SK-N-SH (cell line): ENCODE measurements around the gene BPIFB1.

Experiments
- CHD2 ChIP-seq: fragments of 150-350 bp; IDR thresholded peaks from 2 replicates; pipeline ENCODE4 v1.6.1; 2018; ENCODE audit warnings: low read length; ENCODE audit not compliant: partially characterized antibody
- CTCF ChIP-seq: fragments of 200-600 bp; sonication (generic); IDR thresholded peaks from 2 replicates; pipeline ENCODE4 v1.6.1; 2017; ENCODE audit warnings: antibody characterized with exemption, mild to moderate bottlenecking, moderate library complexity
- EP300 ChIP-seq, 2 experiments: IDR thresholded peaks; 2 replicates each; pipeline versions ENCODE4 v1.4.0 to v1.6.1; 2012; ENCODE audit warnings: borderline replicate concordance in 1 of 2, low read depth in 1 of 2, low read length in 1 of 2
- EZH2phosphoT487 ChIP-seq: fragments of 200-600 bp; sonication (generic); IDR thresholded peaks from 2 replicates; pipeline ENCODE4 v1.6.1; 2017; ENCODE audit warnings: low read depth, mixed run types, mild to moderate bottlenecking, antibody characterized with exemption, moderate library complexity, borderline replicate concordance
- FOXM1 ChIP-seq: IDR thresholded peaks from 2 replicates; pipeline ENCODE4 v1.4.0; 2012; ENCODE audit warnings: low read depth, mild to moderate bottlenecking
- GABPA ChIP-seq: IDR thresholded peaks from 2 replicates; pipeline ENCODE4 v1.4.0; 2012; ENCODE audit warnings: low read depth, mild to moderate bottlenecking
- GATA2 ChIP-seq: sonication (generic); formaldehyde crosslinking; IDR thresholded peaks from 2 replicates; pipeline ENCODE4 v1.5.0; 2020; ENCODE audit warnings: mild to moderate bottlenecking, missing genetic modification reagents
- RAD21 ChIP-seq: IDR thresholded peaks from 2 replicates; pipeline ENCODE4 v1.6.1; 2012; ENCODE audit warnings: mild to moderate bottlenecking, low read length
- RFX5 ChIP-seq: IDR thresholded peaks from 2 replicates; pipeline ENCODE4 v1.6.1; 2012; ENCODE audit warnings: mild to moderate bottlenecking, improper control_type of control experiment, low read length
- SMC3 ChIP-seq: IDR thresholded peaks from 2 replicates; pipeline ENCODE4 v1.6.1; 2012; ENCODE audit warnings: low read depth, low read length, improper control_type of control experiment
- YY1 ChIP-seq: IDR thresholded peaks from 2 replicates; pipeline ENCODE4 v1.4.0; 2012; ENCODE audit warnings: low read depth, mild to moderate bottlenecking
- TF ChIP-seq, protein P1 (sequence below): IDR thresholded peaks from 2 replicates; pipeline ENCODE4 v1.6.1; 2012; ENCODE audit warnings: mild to moderate bottlenecking, low read depth, low read length, moderate library complexity

DNA sequence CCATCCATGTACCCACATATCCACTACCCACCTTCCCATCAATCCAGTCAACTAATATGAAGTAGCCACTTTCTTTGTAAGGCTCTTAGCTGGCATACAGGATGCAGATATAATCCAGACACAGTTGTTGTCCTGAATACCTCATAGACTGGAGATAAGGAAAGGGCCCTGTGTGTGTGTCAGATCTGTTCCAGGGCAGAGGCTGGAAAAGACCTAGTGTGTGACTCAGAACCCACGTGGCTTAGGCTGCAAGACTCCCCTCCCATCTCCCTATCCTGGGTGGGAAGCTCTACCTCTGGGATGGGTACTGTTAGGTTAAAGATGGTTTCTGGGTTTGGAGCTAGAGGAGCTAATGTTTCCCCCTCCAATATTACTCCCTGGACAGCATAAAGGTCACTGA, 43.6 kb upstream of the BPIFB1 start:
- TF ChIP-seq EP300 (IDR thresholded peaks at IDR 0.05; ENCODE audit: borderline replicate concordance in 1 of 2, low read depth in 1 of 2, low read length in 1 of 2) (no peak), YY1 (no peak), FOXM1 (no peak), CTCF (no peak), RFX5 (no peak), GABPA (no peak), EZH2phosphoT487 (no peak), GATA2 (no peak), RAD21 (no peak), CHD2 (no peak), SMC3 (no peak)
- TF ChIP-seq, protein P1, sequence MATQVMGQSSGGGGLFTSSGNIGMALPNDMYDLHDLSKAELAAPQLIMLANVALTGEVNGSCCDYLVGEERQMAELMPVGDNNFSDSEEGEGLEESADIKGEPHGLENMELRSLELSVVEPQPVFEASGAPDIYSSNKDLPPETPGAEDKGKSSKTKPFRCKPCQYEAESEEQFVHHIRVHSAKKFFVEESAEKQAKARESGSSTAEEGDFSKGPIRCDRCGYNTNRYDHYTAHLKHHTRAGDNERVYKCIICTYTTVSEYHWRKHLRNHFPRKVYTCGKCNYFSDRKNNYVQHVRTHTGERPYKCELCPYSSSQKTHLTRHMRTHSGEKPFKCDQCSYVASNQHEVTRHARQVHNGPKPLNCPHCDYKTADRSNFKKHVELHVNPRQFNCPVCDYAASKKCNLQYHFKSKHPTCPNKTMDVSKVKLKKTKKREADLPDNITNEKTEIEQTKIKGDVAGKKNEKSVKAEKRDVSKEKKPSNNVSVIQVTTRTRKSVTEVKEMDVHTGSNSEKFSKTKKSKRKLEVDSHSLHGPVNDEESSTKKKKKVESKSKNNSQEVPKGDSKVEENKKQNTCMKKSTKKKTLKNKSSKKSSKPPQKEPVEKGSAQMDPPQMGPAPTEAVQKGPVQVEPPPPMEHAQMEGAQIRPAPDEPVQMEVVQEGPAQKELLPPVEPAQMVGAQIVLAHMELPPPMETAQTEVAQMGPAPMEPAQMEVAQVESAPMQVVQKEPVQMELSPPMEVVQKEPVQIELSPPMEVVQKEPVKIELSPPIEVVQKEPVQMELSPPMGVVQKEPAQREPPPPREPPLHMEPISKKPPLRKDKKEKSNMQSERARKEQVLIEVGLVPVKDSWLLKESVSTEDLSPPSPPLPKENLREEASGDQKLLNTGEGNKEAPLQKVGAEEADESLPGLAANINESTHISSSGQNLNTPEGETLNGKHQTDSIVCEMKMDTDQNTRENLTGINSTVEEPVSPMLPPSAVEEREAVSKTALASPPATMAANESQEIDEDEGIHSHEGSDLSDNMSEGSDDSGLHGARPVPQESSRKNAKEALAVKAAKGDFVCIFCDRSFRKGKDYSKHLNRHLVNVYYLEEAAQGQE, result no peak
